SK-N-SH treated with all-trans-retinoic acid at 6 μM for 48 hours (cell line): Measurements from ENCODE around the gene ESYT1.

Experiments
- ISL1 ChIP-seq: fragments of 250-450 bp; sonication (Bioruptor Pico); IDR thresholded peaks from 2 replicates; pipeline ENCODE4 v2.1.2; 2022; ENCODE audit warnings: mild to moderate bottlenecking, moderate library complexity
- RARB ChIP-seq: fragments of 250-450 bp; sonication (Bioruptor Pico); IDR thresholded peaks from 2 replicates; pipeline ENCODE4 v1.8.0; 2021; ENCODE audit warnings: mild to moderate bottlenecking, moderate library complexity
- ZFP3 ChIP-seq: fragments of 250-450 bp; sonication (Bioruptor Pico); IDR thresholded peaks from 2 replicates; pipeline ENCODE4 v1.5.0; 2020; ENCODE audit warnings: mild to moderate bottlenecking, moderate library complexity
- ZFP30 ChIP-seq: fragments of 450-650 bp; formaldehyde crosslinking; IDR thresholded peaks from 2 replicates; pipeline ENCODE4 v1.5.0; 2022; ENCODE audit warnings: mild to moderate bottlenecking, moderate library complexity
- TF ChIP-seq, protein P1 (sequence below): fragments of 250-450 bp; sonication (Bioruptor Pico); IDR thresholded peaks from 2 replicates; pipeline ENCODE4 v1.8.0; 2020; ENCODE audit warnings: mild to moderate bottlenecking, moderate library complexity, borderline replicate concordance
- TF ChIP-seq, protein P2 (sequence below): fragments of 250-450 bp; sonication (Bioruptor Pico); IDR thresholded peaks from 2 replicates; pipeline ENCODE4 v1.5.1; 2020; ENCODE audit warnings: low read depth, mild to moderate bottlenecking, moderate library complexity
- TF ChIP-seq, protein P3 (sequence below): fragments of 250-450 bp; sonication (Bioruptor Pico); IDR thresholded peaks from 2 replicates; pipeline ENCODE4 v1.8.0; 2021; ENCODE audit warnings: low read depth, mild to moderate bottlenecking, moderate library complexity, borderline replicate concordance
- TF ChIP-seq, protein P4 (sequence below): fragments of 250-450 bp; sonication (Bioruptor Pico); IDR thresholded peaks from 2 replicates; pipeline ENCODE4 v1.5.0; 2020; ENCODE audit warnings: mild to moderate bottlenecking, moderate library complexity

DNA sequence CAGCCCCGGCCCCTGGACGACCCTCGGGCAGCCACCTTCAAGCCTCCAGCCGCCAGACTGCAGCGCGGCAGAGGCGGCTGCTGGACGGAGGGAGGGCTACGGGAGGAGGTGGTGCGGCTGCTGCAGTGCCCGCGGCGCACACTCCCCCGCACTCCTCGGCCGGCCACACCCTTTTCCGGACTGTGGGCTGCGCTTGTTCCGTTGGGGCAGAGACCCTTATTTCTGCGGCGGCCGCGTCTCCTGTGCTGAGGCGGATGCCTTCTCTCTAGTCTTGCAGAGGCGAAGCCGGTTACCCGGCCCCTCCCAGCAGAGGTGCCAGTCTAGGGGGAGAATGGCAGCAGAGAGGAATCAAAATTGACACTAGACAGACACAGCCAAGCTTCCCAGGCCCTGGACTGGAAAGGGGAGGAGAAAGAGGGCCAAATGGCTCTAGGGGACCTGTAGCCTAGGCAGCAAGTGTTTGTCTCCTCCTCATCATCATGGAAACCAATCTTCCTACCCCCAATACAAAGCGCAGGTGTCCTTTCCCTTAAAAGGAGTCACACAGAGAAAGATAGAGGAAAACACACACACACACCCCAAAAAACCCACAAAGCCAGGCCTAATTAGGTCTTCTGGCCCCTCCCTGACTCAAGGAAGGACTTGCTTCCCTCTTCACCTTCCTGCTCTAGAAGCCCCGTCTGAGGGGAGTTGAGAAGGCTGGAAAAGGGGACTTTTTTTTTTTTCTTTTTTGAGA, 1.3 kb downstream of the ESYT1 start:
- no peak for TF ChIP-seq RARB
- no peak for TF ChIP-seq ZFP3 (CRISPR knock-in tag)
- TF ChIP-seq ISL1 (CRISPR knock-in tag) = no peak
- TF ChIP-seq, protein P1, sequence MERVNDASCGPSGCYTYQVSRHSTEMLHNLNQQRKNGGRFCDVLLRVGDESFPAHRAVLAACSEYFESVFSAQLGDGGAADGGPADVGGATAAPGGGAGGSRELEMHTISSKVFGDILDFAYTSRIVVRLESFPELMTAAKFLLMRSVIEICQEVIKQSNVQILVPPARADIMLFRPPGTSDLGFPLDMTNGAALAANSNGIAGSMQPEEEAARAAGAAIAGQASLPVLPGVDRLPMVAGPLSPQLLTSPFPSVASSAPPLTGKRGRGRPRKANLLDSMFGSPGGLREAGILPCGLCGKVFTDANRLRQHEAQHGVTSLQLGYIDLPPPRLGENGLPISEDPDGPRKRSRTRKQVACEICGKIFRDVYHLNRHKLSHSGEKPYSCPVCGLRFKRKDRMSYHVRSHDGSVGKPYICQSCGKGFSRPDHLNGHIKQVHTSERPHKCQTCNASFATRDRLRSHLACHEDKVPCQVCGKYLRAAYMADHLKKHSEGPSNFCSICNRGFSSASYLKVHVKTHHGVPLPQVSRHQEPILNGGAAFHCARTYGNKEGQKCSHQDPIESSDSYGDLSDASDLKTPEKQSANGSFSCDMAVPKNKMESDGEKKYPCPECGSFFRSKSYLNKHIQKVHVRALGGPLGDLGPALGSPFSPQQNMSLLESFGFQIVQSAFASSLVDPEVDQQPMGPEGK (CRISPR knock-in tag) = no peak
- TF ChIP-seq ZFP30 = no peak
- TF ChIP-seq, protein P2, sequence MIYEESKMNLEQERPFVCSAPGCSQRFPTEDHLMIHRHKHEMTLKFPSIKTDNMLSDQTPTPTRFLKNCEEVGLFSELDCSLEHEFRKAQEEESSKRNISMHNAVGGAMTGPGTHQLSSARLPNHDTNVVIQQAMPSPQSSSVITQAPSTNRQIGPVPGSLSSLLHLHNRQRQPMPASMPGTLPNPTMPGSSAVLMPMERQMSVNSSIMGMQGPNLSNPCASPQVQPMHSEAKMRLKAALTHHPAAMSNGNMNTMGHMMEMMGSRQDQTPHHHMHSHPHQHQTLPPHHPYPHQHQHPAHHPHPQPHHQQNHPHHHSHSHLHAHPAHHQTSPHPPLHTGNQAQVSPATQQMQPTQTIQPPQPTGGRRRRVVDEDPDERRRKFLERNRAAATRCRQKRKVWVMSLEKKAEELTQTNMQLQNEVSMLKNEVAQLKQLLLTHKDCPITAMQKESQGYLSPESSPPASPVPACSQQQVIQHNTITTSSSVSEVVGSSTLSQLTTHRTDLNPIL (CRISPR knock-in tag) = no peak
- TF ChIP-seq, protein P3, sequence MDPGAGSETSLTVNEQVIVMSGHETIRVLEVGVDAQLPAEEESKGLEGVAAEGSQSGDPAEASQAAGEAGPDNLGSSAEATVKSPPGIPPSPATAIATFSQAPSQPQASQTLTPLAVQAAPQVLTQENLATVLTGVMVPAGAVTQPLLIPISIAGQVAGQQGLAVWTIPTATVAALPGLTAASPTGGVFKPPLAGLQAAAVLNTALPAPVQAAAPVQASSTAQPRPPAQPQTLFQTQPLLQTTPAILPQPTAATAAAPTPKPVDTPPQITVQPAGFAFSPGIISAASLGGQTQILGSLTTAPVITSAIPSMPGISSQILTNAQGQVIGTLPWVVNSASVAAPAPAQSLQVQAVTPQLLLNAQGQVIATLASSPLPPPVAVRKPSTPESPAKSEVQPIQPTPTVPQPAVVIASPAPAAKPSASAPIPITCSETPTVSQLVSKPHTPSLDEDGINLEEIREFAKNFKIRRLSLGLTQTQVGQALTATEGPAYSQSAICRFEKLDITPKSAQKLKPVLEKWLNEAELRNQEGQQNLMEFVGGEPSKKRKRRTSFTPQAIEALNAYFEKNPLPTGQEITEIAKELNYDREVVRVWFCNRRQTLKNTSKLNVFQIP (CRISPR knock-in tag) = no peak
- TF ChIP-seq, protein P4, sequence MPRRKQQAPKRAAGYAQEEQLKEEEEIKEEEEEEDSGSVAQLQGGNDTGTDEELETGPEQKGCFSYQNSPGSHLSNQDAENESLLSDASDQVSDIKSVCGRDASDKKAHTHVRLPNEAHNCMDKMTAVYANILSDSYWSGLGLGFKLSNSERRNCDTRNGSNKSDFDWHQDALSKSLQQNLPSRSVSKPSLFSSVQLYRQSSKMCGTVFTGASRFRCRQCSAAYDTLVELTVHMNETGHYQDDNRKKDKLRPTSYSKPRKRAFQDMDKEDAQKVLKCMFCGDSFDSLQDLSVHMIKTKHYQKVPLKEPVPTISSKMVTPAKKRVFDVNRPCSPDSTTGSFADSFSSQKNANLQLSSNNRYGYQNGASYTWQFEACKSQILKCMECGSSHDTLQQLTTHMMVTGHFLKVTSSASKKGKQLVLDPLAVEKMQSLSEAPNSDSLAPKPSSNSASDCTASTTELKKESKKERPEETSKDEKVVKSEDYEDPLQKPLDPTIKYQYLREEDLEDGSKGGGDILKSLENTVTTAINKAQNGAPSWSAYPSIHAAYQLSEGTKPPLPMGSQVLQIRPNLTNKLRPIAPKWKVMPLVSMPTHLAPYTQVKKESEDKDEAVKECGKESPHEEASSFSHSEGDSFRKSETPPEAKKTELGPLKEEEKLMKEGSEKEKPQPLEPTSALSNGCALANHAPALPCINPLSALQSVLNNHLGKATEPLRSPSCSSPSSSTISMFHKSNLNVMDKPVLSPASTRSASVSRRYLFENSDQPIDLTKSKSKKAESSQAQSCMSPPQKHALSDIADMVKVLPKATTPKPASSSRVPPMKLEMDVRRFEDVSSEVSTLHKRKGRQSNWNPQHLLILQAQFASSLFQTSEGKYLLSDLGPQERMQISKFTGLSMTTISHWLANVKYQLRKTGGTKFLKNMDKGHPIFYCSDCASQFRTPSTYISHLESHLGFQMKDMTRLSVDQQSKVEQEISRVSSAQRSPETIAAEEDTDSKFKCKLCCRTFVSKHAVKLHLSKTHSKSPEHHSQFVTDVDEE (CRISPR knock-in tag) = no peak
